IMR-90 (cell line): ENCODE measurements around the gene HTR3A. TPM values are rescaled to one million over a fixed set of nuclear protein-coding genes. Genes with fewer than 3 reads are reported as not detected.

Source experiments
- ATAC-seq: fragments of 200-7000 bp; cut with Tn5 transposase; 2 replicates; pipeline ENCODE4 v1.9.1; 2020; ENCODE audit warnings: low read depth, mild to moderate bottlenecking, moderate library complexity
- BruUV-seq: library from RNA; stranded (reverse); fragments of 400-500 nt; replicated peaks from 2 replicates; lab custom pipeline; 2021; lab: Mats Ljungman, UMichigan
- CTCF ChIA-PET: fragments of 300-600 bp; formaldehyde crosslinking; extraction: SDS; loops from one replicate; lab custom pipeline; 2021; ENCODE audit warnings: antibody characterized with exemption; lab: Yijun Ruan, JAX
- POLR2A ChIA-PET: fragments of 300-600 bp; sonication (Branson Sonifier 250); formaldehyde crosslinking; loops from one replicate; lab custom pipeline; 2022; ENCODE audit warnings: antibody characterized with exemption; ENCODE audit not compliant: unreplicated experiment; lab: Charles Lee
- DNase-seq: peaks from one replicate; pipeline ENCODE4 v3.0.0; 2013
- H2AFZ ChIP-seq: replicated peaks from 2 replicates; pipeline ENCODE3; 2013; ENCODE audit warnings: low read length, mild to moderate bottlenecking; ENCODE audit not compliant: poor library complexity
- H2AK5ac ChIP-seq: 2 replicates; pipeline ENCODE4 v1.6.1; 2013; ENCODE audit warnings: low read depth, low read length, inconsistent platforms
- H2AK9ac ChIP-seq: replicated peaks from 2 replicates; pipeline ENCODE3; 2013; ENCODE audit warnings: mild to moderate bottlenecking, low read depth, low read length, moderate library complexity; ENCODE audit not compliant: poor library complexity
- H2BK120ac ChIP-seq: 2 replicates; pipeline ENCODE4 v1.6.1; 2013; ENCODE audit warnings: low read depth, low read length, inconsistent platforms
- H2BK15ac ChIP-seq: 3 replicates; pipeline ENCODE4 v1.6.1; 2013; ENCODE audit warnings: low read depth, low read length, inconsistent platforms
- H2BK20ac ChIP-seq: 2 replicates; pipeline ENCODE4 v1.6.1; 2013; ENCODE audit warnings: low read depth, mild to moderate bottlenecking, inconsistent platforms, low read length, moderate library complexity
- H2BK5ac ChIP-seq: 2 replicates; pipeline ENCODE4 v1.6.1; 2013; ENCODE audit warnings: mild to moderate bottlenecking, low read depth, low read length, inconsistent platforms; ENCODE audit not compliant: poor library complexity, severe bottlenecking
- H3K14ac ChIP-seq: replicated peaks from 2 replicates; pipeline ENCODE4 v1.6.1; 2013; ENCODE audit warnings: low read depth, low read length, inconsistent platforms
- H3K18ac ChIP-seq: 2 replicates; pipeline ENCODE4 v1.6.1; 2013; ENCODE audit warnings: low read depth, low read length, control low read depth
- H3K23ac ChIP-seq: 2 replicates; pipeline ENCODE4 v1.6.1; 2013; ENCODE audit warnings: low read depth, low read length, inconsistent platforms
- H3K27ac ChIP-seq: 2 replicates; pipeline ENCODE4 v1.5.1; 2013; ENCODE audit warnings: mild to moderate bottlenecking, control low read depth, low read length; ENCODE audit not compliant: insufficient read depth
- H3K27me3 ChIP-seq: 2 replicates; pipeline ENCODE4 v1.6.1; 2013; ENCODE audit warnings: low read length; ENCODE audit not compliant: control insufficient read depth, insufficient read depth
- H3K36me3 ChIP-seq: 2 replicates; pipeline ENCODE4 v1.6.1; 2013; ENCODE audit warnings: low read length, mixed read lengths; ENCODE audit not compliant: control insufficient read depth, insufficient read depth
- H3K4ac ChIP-seq: 2 replicates; pipeline ENCODE4 v1.6.1; 2013; ENCODE audit warnings: low read depth, low read length, inconsistent platforms
- H3K4me1 ChIP-seq: 2 replicates; pipeline ENCODE4 v1.6.1; 2013; ENCODE audit warnings: low read length, mixed read lengths; ENCODE audit not compliant: control insufficient read depth, insufficient read depth
- H3K4me2 ChIP-seq: 2 replicates; pipeline ENCODE4 v1.6.1; 2013; ENCODE audit warnings: low read depth, mild to moderate bottlenecking, control low read depth, low read length, moderate library complexity
- H3K4me3 ChIP-seq: 2 replicates; pipeline ENCODE4 v1.5.1; 2013; ENCODE audit warnings: low read depth, mild to moderate bottlenecking, control low read depth, low read length, moderate library complexity; ENCODE audit not compliant: insufficient read depth
- H3K56ac ChIP-seq: 2 replicates; pipeline ENCODE4 v1.6.1; 2013; ENCODE audit warnings: low read length, inconsistent platforms; ENCODE audit not compliant: insufficient read depth; ENCODE audit errors: extremely low read depth
- H3K79me1 ChIP-seq, 2 experiments: 2 replicates each; pipeline ENCODE4 v1.6.1; 2013; ENCODE audit warnings: low read length in 2 of 2, inconsistent platforms in 1 of 2, low read depth in 1 of 2
- H3K9ac ChIP-seq: 2 replicates; pipeline ENCODE4 v1.6.1; 2013; ENCODE audit warnings: low read depth, low read length, control low read depth
- H3K9me1 ChIP-seq: 2 replicates; pipeline ENCODE4 v1.6.1; 2013; ENCODE audit warnings: low read length, inconsistent platforms; ENCODE audit not compliant: insufficient read depth
- H3K9me3 ChIP-seq: 2 replicates; pipeline ENCODE4 v1.6.1; 2013; ENCODE audit warnings: low read length; ENCODE audit not compliant: control insufficient read depth, insufficient read depth
- H4K20me1 ChIP-seq: 2 replicates; pipeline ENCODE4 v1.6.1; 2013; ENCODE audit warnings: low read length, inconsistent platforms; ENCODE audit not compliant: insufficient read depth
- H4K5ac ChIP-seq: 2 replicates; pipeline ENCODE4 v1.6.1; 2013; ENCODE audit warnings: mild to moderate bottlenecking, low read depth, low read length, control low read depth
- H4K8ac ChIP-seq, 2 experiments: 2 replicates each; pipeline ENCODE4 v1.6.1; 2013; ENCODE audit warnings: low read depth in 2 of 2, low read length in 2 of 2, control low read depth in 1 of 2, inconsistent platforms in 1 of 2
- H4K91ac ChIP-seq: 2 replicates; pipeline ENCODE4 v1.6.1; 2013; ENCODE audit warnings: low read depth, low read length, inconsistent platforms; ENCODE audit not compliant: insufficient read depth
- BHLHE40 ChIP-seq: fragments of 150-350 bp; IDR thresholded peaks from 2 replicates; pipeline ENCODE4 v1.6.1; 2016; ENCODE audit warnings: mild to moderate bottlenecking, low read depth, low read length
- CHD1 ChIP-seq: IDR thresholded peaks from 2 replicates; pipeline ENCODE4 v1.6.1; 2012; ENCODE audit warnings: low read depth, low read length, improper control_type of control experiment
- FOS ChIP-seq: fragments of 150-350 bp; IDR thresholded peaks from 2 replicates; pipeline ENCODE4 v1.6.1; 2016; ENCODE audit warnings: low read depth, low read length
- MAZ ChIP-seq: IDR thresholded peaks from 2 replicates; pipeline ENCODE4 v1.6.1; 2012; ENCODE audit warnings: low read depth, mild to moderate bottlenecking, low read length, improper control_type of control experiment, moderate library complexity, borderline replicate concordance
- MXI1 ChIP-seq: IDR thresholded peaks from 2 replicates; pipeline ENCODE4 v1.6.1; 2012; ENCODE audit warnings: low read depth, mild to moderate bottlenecking, low read length, moderate library complexity, borderline replicate concordance
- POLR2A ChIP-seq: IDR thresholded peaks from 2 replicates; pipeline ENCODE4 v1.6.1; 2012; ENCODE audit warnings: mild to moderate bottlenecking, low read depth, low read length
- RAD21 ChIP-seq: IDR thresholded peaks from 2 replicates; pipeline ENCODE4 v1.6.1; 2012; ENCODE audit warnings: low read length, improper control_type of control experiment
- RFX5 ChIP-seq: IDR thresholded peaks from 2 replicates; pipeline ENCODE4 v1.8.0; 2012; ENCODE audit warnings: low read depth, mild to moderate bottlenecking, low read length, moderate library complexity
- SMC3 ChIP-seq: fragments of 150-350 bp; IDR thresholded peaks from 2 replicates; pipeline ENCODE4 v1.6.1; 2016; ENCODE audit warnings: low read depth, mild to moderate bottlenecking, antibody characterized with exemption, low read length, moderate library complexity
- WGBS, 2 experiments: methylation state at CpG; one replicate each; pipeline versions ENCODE4 v1.1.5 to v1.1.7; 2013; ENCODE audit warnings: missing lambda C conversion rate in 2 of 2; ENCODE audit not compliant: insufficient read length in 1 of 2; ENCODE audit errors: extremely low coverage in 2 of 2; 5-methylcytosine and 5-hydroxymethylcytosine counted together
- dilution Hi-C: fragments of 300-500 bp; cut with HindIII; formaldehyde crosslinking; loops from one replicate; pipeline ENCODE4 v1.14.3; 2018; ENCODE audit warnings: low sequenced_read_pairs; ENCODE audit not compliant: unreplicated experiment
- in situ Hi-C: fragments of 300-500 bp; cut with MboI; formaldehyde crosslinking; loops from 3 replicates; pipeline ENCODE4 v1.14.3; 2019; ENCODE audit warnings: low sequenced_read_pairs, inconsistent platforms, mixed read lengths
- intact Hi-C: fragments of 100-400 bp; cut with micrococcal nuclease; formaldehyde crosslinking; loops from 2 replicates; pipeline ENCODE4 v1.10.0; 2022
- polyA plus RNA-seq, 3 experiments: library from polyadenylated mRNA; depleted of rRNA; stranded (reverse); fragments of >200 nt; gene quantifications; 2 replicates each; pipeline ENCODE4 v1.2.3, GENCODE V29; 2012; ENCODE audit warnings: low replicate concordance in 1 of 3
- total RNA-seq: library from RNA; depleted of rRNA; stranded (reverse); fragments of >200 nt; gene quantifications from 2 replicates; pipeline ENCODE4 v1.2.3, GENCODE V29; 2012

The HTR3A gene
- total and polyA plus RNA-seq, 2 of the 4 experiments (the other 2 are of a cell fraction), result not detected

- Histone ChIP-seq H3K4me3 (no peak overlapping the region), H3K36me3 (no peaks in the 10 kb centered on the region), H3K4ac (no peak overlapping the region), H3K27ac (no peak overlapping the region), H4K5ac (no peak overlapping the region), H4K20me1 (no peaks in the 10 kb centered on the region), H3K9ac (no peak overlapping the region), H3K9me1 (no peaks in the 10 kb centered on the region), H3K79me1 (no peaks in the 10 kb centered on the region), H4K91ac (no peak overlapping the region), H2AFZ (no peak overlapping the region), H3K14ac (no peak overlapping the region), H3K4me2 (no peak overlapping the region), H3K56ac (no peak overlapping the region), H3K18ac (no peak overlapping the region), H3K27me3 (no peaks in the 10 kb centered on the region; the same call in 1 of the 2 replicates), H4K8ac (no peak overlapping the region), H3K23ac (no peak overlapping the region), H2BK5ac (no peak overlapping the region), H3K4me1 (no peaks in the 10 kb centered on the region), H2AK9ac (no peak overlapping the region), H2BK120ac (no peak overlapping the region), H2BK15ac (no peak overlapping the region), H2AK5ac (no peak overlapping the region), H2BK20ac (no peak overlapping the region), H3K9me3 (no peaks in the 10 kb centered on the region)
- TF ChIP-seq MAZ, result no peak
- no peak for TF ChIP-seq FOS
- no peak for TF ChIP-seq CHD1
- TF ChIP-seq RAD21, result no peak
- TF ChIP-seq POLR2A, result no peak
- TF ChIP-seq MXI1, result no peak
- TF ChIP-seq RFX5, result no peak
- TF ChIP-seq BHLHE40, result no peak
- TF ChIP-seq SMC3, result no peak
- ChIA-PET POLR2A (no interaction called here), CTCF (no interaction called here)
- in situ Hi-C loops, result no loop called here
- ATAC-seq (no peak), DNase-seq (no peak)
- no TSS peak for BruUV-seq
- dilution Hi-C loops, result no loop called here
- WGBS, 2 experiments, result no CpG with 5 or more reads among the region's 4 CpGs
- intact Hi-C loops, result no loop called here
Observed at GRCh38 chr11:113934761-113935160, 40.1 kb upstream of the HTR3A start.
